GM18951 (cell line): ENCODE measurements around the gene NKX6-1.

ENCODE experiments used
- POLR2A ChIP-seq: IDR thresholded peaks from 4 replicates; pipeline ENCODE4 v1.6.1; 2011; ENCODE audit warnings: mild to moderate bottlenecking; ENCODE audit not compliant: insufficient read length, insufficient read depth; ENCODE audit errors: extremely low read depth
- in situ Hi-C: fragments of 300-500 bp; cut with MboI; formaldehyde crosslinking; loops from one replicate; pipeline ENCODE4 v1.12.0; 2022; ENCODE audit warnings: low sequenced_read_pairs, mixed read lengths, inconsistent platforms; ENCODE audit not compliant: unreplicated experiment

Gene NKX6-1

GRCh38 chr4:84503495-84504437 is 4.7 kb upstream of the NKX6-1 start:
- TF ChIP-seq POLR2A: no peak
- in situ Hi-C loops: loop anchor here (25.0 kb wide), 1 partner anchor 991 kb away; no protein-coding TSS in a partner anchor

- TF ChIP-seq POLR2A: no peak
- in situ Hi-C loops: loop anchor here (25.0 kb wide), 1 partner anchor 991 kb away; no protein-coding TSS in a partner anchor
Measured at GRCh38 chr4:84502955-84503373, 3.9 kb upstream of the NKX6-1 start.

- TF ChIP-seq POLR2A: no peak
- in situ Hi-C loops: loop anchor here (25.0 kb wide), 1 partner anchor 990 kb away; no protein-coding TSS in a partner anchor
Measured at GRCh38 chr4:84502333-84502954, 3.4 kb upstream of the NKX6-1 start.

GRCh38 chr4:84501721-84502267 is 2.7 kb upstream of the NKX6-1 start:
- in situ Hi-C loops: loop anchor here (25.0 kb wide), 1 partner anchor 989 kb away; no protein-coding TSS in a partner anchor
- no peak for TF ChIP-seq POLR2A

GRCh38 chr4:84501202-84501503 is 2.1 kb upstream of the NKX6-1 start:
- in situ Hi-C loops: loop anchor here (25.0 kb wide), 1 partner anchor 989 kb away; no protein-coding TSS in a partner anchor
- TF ChIP-seq POLR2A: no peak

- in situ Hi-C loops: loop anchor here (25.0 kb wide), 1 partner anchor 988 kb away; no protein-coding TSS in a partner anchor
- no peak for TF ChIP-seq POLR2A
Measured at GRCh38 chr4:84500386-84501201, 1.5 kb upstream of the NKX6-1 start.

GRCh38 chr4:84499624-84499982 is 511 bp upstream of the NKX6-1 start:
- in situ Hi-C loops: no loop called here
- no peak for TF ChIP-seq POLR2A

GRCh38 chr4:84498203-84498934 is 723 bp downstream of the NKX6-1 start:
- no peak for TF ChIP-seq POLR2A
- in situ Hi-C loops: no loop called here

GRCh38 chr4:84497504-84498202 is 1.4 kb downstream of the NKX6-1 start:
- no peak for TF ChIP-seq POLR2A

GRCh38 chr4:84496706-84497503 is 2.2 kb downstream of the NKX6-1 start:
- in situ Hi-C loops: no loop called here
- no peak for TF ChIP-seq POLR2A

More at GRCh38 chr4:84497504-84498202, 1.4 kb downstream of the NKX6-1 start:
- in situ Hi-C loops: no loop called here

GRCh38 chr4:84496331-84496705 is 2.8 kb downstream of the NKX6-1 start:
- TF ChIP-seq POLR2A: no peak
- in situ Hi-C loops: no loop called here
